Bronchial epithelial cell (primary cell): ENCODE measurements around the gene FTSJ3. TPM values are rescaled to one million over a fixed set of nuclear protein-coding genes. Genes with fewer than 3 reads are reported as not detected.

ENCODE experiments used
- DNase-seq: peaks from one replicate; pipeline ENCODE4 v3.0.0-alpha.2; 2010; ENCODE audit warnings: low read depth
- FAIRE-seq: peaks from 2 replicates; lab custom pipeline; 2011; peaks lifted over from hg19 to GRCh38; lab: Jason Lieb, UNC
- H3K27me3 ChIP-seq: 2 replicates; pipeline ENCODE4 v1.5.1; 2011; ENCODE audit warnings: low read length; ENCODE audit not compliant: control insufficient read depth, insufficient read depth
- H3K36me3 ChIP-seq: 2 replicates; pipeline ENCODE4 v1.5.1; 2011; ENCODE audit warnings: low read length; ENCODE audit not compliant: control insufficient read depth, insufficient read depth
- H3K4me3 ChIP-seq: 2 replicates; pipeline ENCODE4 v1.5.1; 2011; ENCODE audit warnings: mild to moderate bottlenecking, low read depth, low read length, control low read depth
- total RNA-seq: library from RNA; depleted of rRNA; stranded (reverse); fragments of >200 nt; gene quantifications from 2 replicates; pipeline ENCODE4 v1.2.1, GENCODE V29; 2014
- TF ChIP-seq, protein P1 (sequence below): IDR thresholded peaks from 2 replicates; pipeline ENCODE4 v1.5.1; 2011; ENCODE audit warnings: mild to moderate bottlenecking, moderate library complexity, low read length, control low read depth, inconsistent platforms; ENCODE audit not compliant: insufficient read depth, severe bottlenecking

The FTSJ3 gene
- total RNA-seq, 1 donor from 2014 or later, result 43.4 TPM

DNA sequence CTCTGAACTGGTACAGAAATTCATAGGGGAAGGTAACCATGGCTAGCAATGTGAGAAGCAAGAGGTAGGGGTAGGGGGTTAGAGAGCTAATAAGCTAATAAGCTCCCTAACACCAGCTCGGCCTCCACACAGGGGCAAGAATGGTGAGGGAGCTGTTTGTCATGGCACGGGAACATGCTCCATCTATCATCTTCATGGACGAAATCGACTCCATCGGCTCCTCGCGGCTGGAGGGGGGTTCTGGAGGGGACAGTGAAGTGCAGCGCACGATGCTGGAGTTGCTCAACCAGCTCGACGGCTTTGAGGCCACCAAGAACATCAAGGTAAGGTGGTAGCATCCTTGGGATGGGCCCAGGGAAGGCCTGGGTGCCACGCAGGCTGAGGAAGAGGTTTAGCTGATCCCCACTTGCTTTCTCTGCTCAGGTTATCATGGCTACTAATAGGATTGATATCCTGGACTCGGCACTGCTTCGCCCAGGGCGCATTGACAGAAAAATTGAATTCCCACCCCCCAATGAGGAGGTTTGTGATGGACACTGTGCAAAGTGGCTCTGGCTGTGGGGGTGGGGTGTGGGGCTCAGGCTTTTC lies 3.5 kb upstream of the FTSJ3 start:
- DNase-seq, result no peak
- Histone ChIP-seq H3K36me3 (peaks cover 42% of the 10 kb centered on the region), H3K4me3 (no peak overlapping the region), H3K27me3 (no peaks in the 10 kb centered on the region)
- FAIRE-seq, result no peak
- TF ChIP-seq, protein P1, sequence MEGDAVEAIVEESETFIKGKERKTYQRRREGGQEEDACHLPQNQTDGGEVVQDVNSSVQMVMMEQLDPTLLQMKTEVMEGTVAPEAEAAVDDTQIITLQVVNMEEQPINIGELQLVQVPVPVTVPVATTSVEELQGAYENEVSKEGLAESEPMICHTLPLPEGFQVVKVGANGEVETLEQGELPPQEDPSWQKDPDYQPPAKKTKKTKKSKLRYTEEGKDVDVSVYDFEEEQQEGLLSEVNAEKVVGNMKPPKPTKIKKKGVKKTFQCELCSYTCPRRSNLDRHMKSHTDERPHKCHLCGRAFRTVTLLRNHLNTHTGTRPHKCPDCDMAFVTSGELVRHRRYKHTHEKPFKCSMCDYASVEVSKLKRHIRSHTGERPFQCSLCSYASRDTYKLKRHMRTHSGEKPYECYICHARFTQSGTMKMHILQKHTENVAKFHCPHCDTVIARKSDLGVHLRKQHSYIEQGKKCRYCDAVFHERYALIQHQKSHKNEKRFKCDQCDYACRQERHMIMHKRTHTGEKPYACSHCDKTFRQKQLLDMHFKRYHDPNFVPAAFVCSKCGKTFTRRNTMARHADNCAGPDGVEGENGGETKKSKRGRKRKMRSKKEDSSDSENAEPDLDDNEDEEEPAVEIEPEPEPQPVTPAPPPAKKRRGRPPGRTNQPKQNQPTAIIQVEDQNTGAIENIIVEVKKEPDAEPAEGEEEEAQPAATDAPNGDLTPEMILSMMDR, result no peak

DNA sequence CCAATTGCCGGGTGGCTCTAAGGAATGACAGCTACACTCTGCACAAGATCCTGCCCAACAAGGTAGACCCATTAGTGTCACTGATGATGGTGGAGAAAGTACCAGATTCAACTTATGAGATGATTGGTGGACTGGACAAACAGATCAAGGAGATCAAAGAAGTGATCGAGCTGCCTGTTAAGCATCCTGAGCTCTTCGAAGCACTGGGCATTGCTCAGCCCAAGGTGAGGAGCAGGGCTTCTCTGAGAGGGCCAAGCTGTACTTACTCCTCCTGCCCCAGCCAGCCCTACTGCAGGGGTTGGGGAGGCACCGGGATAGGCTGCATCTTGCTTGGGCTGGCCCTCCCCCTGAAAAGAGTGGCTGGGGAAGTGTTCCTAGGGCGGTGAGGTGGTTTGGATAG lies 2.8 kb upstream of the FTSJ3 start:
- TF ChIP-seq, protein P1, result no peak
- DNase-seq, result no peak
- Histone ChIP-seq H3K4me3 (no peak overlapping the region), H3K36me3 (peaks cover 41% of the 10 kb centered on the region), H3K27me3 (no peaks in the 10 kb centered on the region)
- FAIRE-seq, result peak; percentile 40

DNA sequence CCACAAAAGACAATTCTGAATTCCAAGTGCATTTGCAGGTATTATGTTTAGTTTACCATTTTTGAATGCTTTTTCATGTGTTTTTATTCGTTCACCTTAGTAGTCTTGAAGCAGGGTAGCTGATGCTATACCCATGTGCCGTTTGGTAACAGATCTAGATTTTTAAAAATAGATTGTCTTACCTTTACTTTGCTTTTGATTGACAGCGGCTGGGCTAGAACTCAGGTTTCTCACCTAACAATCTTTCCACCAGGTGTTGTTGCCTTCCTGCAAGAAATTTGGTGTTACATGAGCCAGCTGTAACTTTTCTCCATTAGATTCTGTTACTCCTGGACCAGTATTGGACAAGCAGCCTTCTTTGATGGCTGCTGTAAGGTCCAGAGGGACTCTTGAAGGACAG lies 1.5 kb upstream of the FTSJ3 start:
- Histone ChIP-seq H3K36me3 (peaks cover 44% of the 10 kb centered on the region), H3K4me3 (no peak overlapping the region), H3K27me3 (no peaks in the 10 kb centered on the region)
- no peak for DNase-seq
- FAIRE-seq, result no peak
- TF ChIP-seq, protein P1, result no peak

DNA sequence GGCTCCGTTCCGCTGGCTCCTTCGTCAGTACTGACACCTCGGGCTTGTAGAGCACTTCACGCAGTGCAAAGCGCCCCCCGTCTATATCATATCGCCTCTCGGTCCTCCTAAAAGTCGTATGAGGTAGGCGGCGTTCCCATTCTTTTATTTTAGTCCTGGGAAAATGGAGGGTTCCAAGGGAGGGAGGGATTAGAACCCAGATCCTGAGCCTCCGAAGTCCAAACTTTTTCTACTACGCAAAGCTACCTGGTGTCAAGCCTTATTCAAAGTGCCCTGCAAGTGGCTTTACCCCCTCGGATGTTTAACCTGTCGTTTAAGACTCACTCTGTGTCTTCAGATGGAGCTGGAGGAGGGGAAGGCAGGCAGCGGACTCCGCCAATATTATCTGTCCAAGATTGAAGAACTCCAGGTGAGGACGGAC lies 348 bp upstream of the FTSJ3 start:
- peaks cover 36% of the 10 kb centered on the region for H3K36me3 ChIP-seq
- DNase-seq, result no peak
- peak overlapping the region; percentile 65 for H3K4me3 ChIP-seq
- no peaks in the 10 kb centered on the region for H3K27me3 ChIP-seq
- FAIRE-seq, result no peak
- TF ChIP-seq, protein P1, result no peak

DNA sequence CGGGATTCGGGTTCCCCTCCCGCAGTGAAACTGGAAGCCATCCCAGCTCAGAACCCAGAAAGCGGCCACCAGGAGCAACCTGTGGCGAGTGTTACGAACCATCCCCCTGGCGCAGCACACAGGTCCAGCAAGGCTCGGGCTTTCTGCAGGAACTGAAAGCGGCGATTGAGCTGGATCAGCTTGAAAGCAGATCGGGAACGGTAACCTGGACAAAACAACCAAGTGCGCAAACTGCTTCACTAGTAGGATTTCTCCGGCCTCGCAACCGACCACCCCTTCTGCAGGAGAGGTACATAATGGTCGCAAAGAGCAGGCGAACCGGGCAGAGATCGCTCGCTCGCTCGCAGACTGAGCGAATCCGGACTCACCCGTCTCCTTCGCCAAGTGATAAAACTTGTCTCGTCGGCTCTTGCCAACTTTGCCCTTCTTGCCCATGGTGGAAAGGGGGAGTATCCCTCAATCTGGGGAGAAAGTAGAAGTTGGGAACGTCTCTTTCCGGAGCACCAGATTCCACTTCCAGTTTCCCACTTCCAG lies 928 bp downstream of the FTSJ3 start:
- Histone ChIP-seq H3K27me3 (no peaks in the 10 kb centered on the region), H3K4me3 (peak overlapping the region; percentile 65), H3K36me3 (peaks cover 33% of the 10 kb centered on the region)
- TF ChIP-seq, protein P1, result peak; percentile 12
- DNase-seq, result no peak
- FAIRE-seq, result no peak

DNA sequence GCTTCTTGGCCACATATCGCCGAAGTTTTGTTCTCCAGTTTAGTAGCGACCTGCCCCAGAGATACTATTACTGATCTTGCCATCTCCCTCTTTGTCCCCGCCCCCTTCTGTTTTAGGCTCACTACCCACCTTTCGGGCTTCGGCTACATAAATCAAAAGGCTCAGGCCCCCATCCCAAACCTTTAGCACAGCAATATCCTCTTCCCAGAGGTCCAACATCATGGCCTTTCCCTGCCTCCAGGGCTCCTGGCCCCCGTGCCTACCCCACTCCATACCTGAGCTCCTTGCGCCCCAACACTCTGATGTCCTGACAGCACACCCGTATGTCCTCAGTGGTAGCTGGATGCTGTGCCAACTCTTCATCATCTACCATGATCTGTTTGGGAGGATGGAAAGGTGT lies 3.1 kb downstream of the FTSJ3 start:
- FAIRE-seq (no peak), DNase-seq (no peak)
- Histone ChIP-seq H3K4me3 (no peak overlapping the region), H3K27me3 (no peaks in the 10 kb centered on the region), H3K36me3 (peaks cover 27% of the 10 kb centered on the region)
- TF ChIP-seq, protein P1, result no peak
